K562 (cell line): ENCODE results near the gene CRYBG3. TPM values are rescaled to one million over a fixed set of nuclear protein-coding genes. Genes with fewer than 3 reads are reported as not detected.

ENCODE experiments used
- ATAC-seq: fragments of 200-7000 bp; cut with Tn5 transposase; 3 replicates; pipeline ENCODE4 v1.9.1; 2020; ENCODE audit warnings: moderate library complexity
- BruUV-seq: library from RNA; stranded (reverse); fragments of 400-500 nt; replicated peaks from 2 replicates; lab custom pipeline; 2021; lab: Mats Ljungman, UMichigan
- CTCF ChIA-PET: fragments of 300-600 bp; formaldehyde crosslinking; extraction: SDS; loops from one replicate; lab custom pipeline; 2021; ENCODE audit warnings: low intra/inter-chr PET ratio; lab: Yijun Ruan, JAX
- POLR2A ChIA-PET: fragments of 300-600, 350-650 bp; sonication (Branson Sonifier 250); formaldehyde crosslinking; extraction: SDS; loops from one replicate; lab custom pipeline; 2021; ENCODE audit warnings: antibody characterized with exemption, inconsistent platforms; lab: Yijun Ruan, JAX
- DNase-seq, 4 experiments: peaks; one replicate each; pipeline versions ENCODE4 v3.0.0 to v3.0.0-alpha.2; 2011 to 2018; ENCODE audit warnings: low spot score in 3 of 4, mixed read lengths in 3 of 4; ENCODE audit errors: extremely low read depth in 1 of 4
- FAIRE-seq: peaks from 2 replicates; lab custom pipeline; 2011; peaks lifted over from hg19 to GRCh38; lab: Jason Lieb, UNC
- H2AFZ ChIP-seq: 2 replicates; pipeline ENCODE4 v1.6.0; 2011; ENCODE audit warnings: low read depth, low read length, control low read depth, inconsistent platforms
- H3K27ac ChIP-seq: fragments of 200-600 bp; 3 replicates; pipeline ENCODE4 v1.8.0; 2011; ENCODE audit warnings: low read depth, mild to moderate bottlenecking, control low read depth, inconsistent platforms, low read length, moderate library complexity, mixed read lengths; ENCODE audit errors: extremely low read depth
- H3K27me3 ChIP-seq, 2 experiments: fragments of 300-600 bp in 1 of 2; 2 replicates in 1 of 2; 3 replicates in 1 of 2; pipeline versions ENCODE4 v1.6.0 to v1.8.0; 2011; ENCODE audit warnings: inconsistent platforms in 2 of 2, low read length in 2 of 2, mild to moderate bottlenecking in 1 of 2, mixed read lengths in 1 of 2, moderate library complexity in 1 of 2; ENCODE audit not compliant: control insufficient read depth in 2 of 2, insufficient read depth in 2 of 2
- H3K36me3 ChIP-seq: fragments of 300-600 bp; 3 replicates; pipeline ENCODE4 v1.8.0; 2011; ENCODE audit warnings: mild to moderate bottlenecking, low read length, inconsistent platforms; ENCODE audit not compliant: control insufficient read depth, insufficient read depth
- H3K4me1 ChIP-seq, 2 experiments: fragments of 200-600 bp in 1 of 2; replicated peaks in 1 of 2; 2 replicates in 1 of 2; 3 replicates in 1 of 2; pipeline versions ENCODE4 v1.5.1 to v1.8.0; 2011; ENCODE audit warnings: inconsistent platforms in 2 of 2, low read length in 2 of 2, mild to moderate bottlenecking in 1 of 2, mixed read lengths in 1 of 2, moderate library complexity in 1 of 2; ENCODE audit not compliant: control insufficient read depth in 2 of 2, insufficient read depth in 2 of 2
- H3K4me2 ChIP-seq: 2 replicates; pipeline ENCODE4 v1.6.1; 2011; ENCODE audit warnings: low read length, control low read depth, inconsistent platforms, mixed read lengths; ENCODE audit not compliant: insufficient read depth
- H3K4me3 ChIP-seq: fragments of 200-600 bp; sonication (generic), shearing (Covaris generic); 2 replicates; pipeline ENCODE4 v1.5.1; 2016; ENCODE audit warnings: control low read depth, inconsistent platforms
- H3K79me2 ChIP-seq: fragments of 200-600 bp; 3 replicates; pipeline ENCODE4 v1.8.0; 2011; ENCODE audit warnings: low read length, inconsistent platforms; ENCODE audit not compliant: control insufficient read depth, insufficient read depth
- H3K9ac ChIP-seq, 2 experiments: 2 replicates each; pipeline versions ENCODE4 v1.6.0 to v1.6.1; 2011; ENCODE audit warnings: low read depth in 2 of 2, low read length in 2 of 2, control low read depth in 1 of 2, inconsistent platforms in 1 of 2, mild to moderate bottlenecking in 1 of 2, mixed read lengths in 1 of 2; ENCODE audit not compliant: insufficient read depth in 1 of 2
- H3K9me1 ChIP-seq: one replicate; pipeline ENCODE4 v1.6.0; 2011; ENCODE audit warnings: inconsistent platforms, mild to moderate bottlenecking, low read length, moderate library complexity; ENCODE audit not compliant: control insufficient read depth, insufficient read depth
- H3K9me3 ChIP-seq: replicated peaks from 2 replicates; pipeline ENCODE4 v1.5.1; 2011; ENCODE audit warnings: low read depth, low read length, inconsistent platforms; ENCODE audit not compliant: control insufficient read depth, insufficient read depth
- H4K20me1 ChIP-seq: replicated peaks from 2 replicates; pipeline ENCODE4 v1.6.1; 2011; ENCODE audit warnings: low read length, inconsistent platforms, mixed read lengths; ENCODE audit not compliant: control insufficient read depth, insufficient read depth
- CHD1 ChIP-seq: fragments of 200-600 bp; sonication (generic); IDR thresholded peaks from one replicate; pipeline ENCODE4 v1.6.1; 2012; ENCODE audit warnings: mild to moderate bottlenecking, moderate library complexity, low read length, inconsistent platforms
- FOS ChIP-seq: IDR thresholded peaks from 3 replicates; pipeline ENCODE4 v1.6.1; 2011; ENCODE audit not compliant: insufficient read length; ENCODE audit errors: extremely low read depth
- GABPB1 ChIP-seq: sonication (generic); formaldehyde crosslinking; IDR thresholded peaks from 2 replicates; pipeline ENCODE4 v1.8.0; 2022; ENCODE audit warnings: mild to moderate bottlenecking, missing genetic modification reagents
- HMGN3 ChIP-seq: IDR thresholded peaks from 2 replicates; pipeline ENCODE4 v1.6.1; 2011; ENCODE audit warnings: borderline replicate concordance, low read depth, mild to moderate bottlenecking, mixed read lengths, low read length; ENCODE audit not compliant: insufficient read length; ENCODE audit errors: extremely low read depth
- IFI16 ChIP-seq: fragments of 250-450 bp; sonication (Bioruptor Pico); IDR thresholded peaks from 2 replicates; pipeline ENCODE4 v2.1.2; 2022; ENCODE audit warnings: mild to moderate bottlenecking, inconsistent platforms
- KHSRP ChIP-seq: fragments of 450-650 bp; IDR thresholded peaks from 2 replicates; pipeline ENCODE4 v1.6.1; 2017
- MTF1 ChIP-seq: fragments of 250-450 bp; sonication (Bioruptor Pico); IDR thresholded peaks from 2 replicates; pipeline ENCODE4 v1.9.0; 2021; ENCODE audit warnings: moderate library complexity, mild to moderate bottlenecking, inconsistent platforms, borderline replicate concordance
- MYC ChIP-seq, 2 experiments: fragments of 250-450 bp in 1 of 2; sonication (Bioruptor Pico) in 1 of 2; IDR thresholded peaks; 2 replicates each; pipeline versions ENCODE4 v1.5.1 to v1.6.1; 2012 to 2021; ENCODE audit warnings: low read depth in 2 of 2, borderline replicate concordance in 1 of 2, improper control_type of control experiment in 1 of 2, low read length in 1 of 2, mild to moderate bottlenecking in 1 of 2, moderate library complexity in 1 of 2
- SRSF3 ChIP-seq: fragments of 200-400 bp; formaldehyde crosslinking; IDR thresholded peaks from 2 replicates; pipeline ENCODE4 v1.6.1; 2016; ENCODE audit warnings: mild to moderate bottlenecking, low read length, moderate library complexity; ENCODE audit not compliant: insufficient read depth
- TCF7 ChIP-seq: sonication (generic); IDR thresholded peaks from 2 replicates; pipeline ENCODE4 v1.6.1; 2016; ENCODE audit warnings: antibody characterized with exemption, borderline replicate concordance
- TEAD4 ChIP-seq, 2 experiments: sonication (generic) in 1 of 2; formaldehyde crosslinking in 1 of 2; IDR thresholded peaks; 2 replicates each; pipeline versions ENCODE4 v1.6.1 to v1.8.0; 2012 to 2022; ENCODE audit warnings: borderline replicate concordance in 1 of 2, inconsistent platforms in 1 of 2, low read length in 1 of 2, mild to moderate bottlenecking in 1 of 2, missing genetic modification reagents in 1 of 2
- ZKSCAN1 ChIP-seq: fragments of 150-350 bp; IDR thresholded peaks from 2 replicates; pipeline ENCODE4 v1.6.1; 2016; ENCODE audit warnings: low read depth, low read length
- ZNF431 ChIP-seq: sonication (generic); formaldehyde crosslinking; IDR thresholded peaks from 2 replicates; pipeline ENCODE4 v1.8.0; 2022; ENCODE audit warnings: mild to moderate bottlenecking, missing genetic modification reagents
- in situ Hi-C: fragments of 300-500 bp; cut with MboI; formaldehyde crosslinking; loops from 4 replicates; pipeline ENCODE4 v1.15.0; 2018; ENCODE audit warnings: inconsistent platforms, mixed read lengths
- intact Hi-C: fragments of 100-400 bp; cut with micrococcal nuclease; formaldehyde crosslinking; loops from 2 replicates; pipeline ENCODE4 v1.14.2; 2022
- polyA plus RNA-seq, 8 experiments: library from polyadenylated mRNA; depleted of rRNA in 4 of 8; stranded (reverse) in 5 of 8; unstranded in 3 of 8; fragments of >200 nt; fragmentation: Nextera tagmentation in 2 of 8; fragmentation: Illumina TruSeq in 1 of 8; extraction: Ambion mirVana in 2 of 8; extraction: Trizol in 1 of 8; gene quantifications; 2 replicates each; pipeline versions ENCODE4 v1.2.1 to v1.2.3, GENCODE V29; 2011 to 2014; ENCODE audit warnings: inconsistent platforms in 1 of 8, missing spikeins in 1 of 8
- total RNA-seq, 7 experiments: library from RNA; depleted of rRNA in 6 of 7; stranded (reverse); fragments of >200 nt in 6 of 7; fragmentation: Illumina TruSeq in 2 of 7; extraction: Trizol in 2 of 7; gene quantifications; 2 replicates each; pipeline versions ENCODE4 v1.2.1 to v1.2.3, GENCODE V29; 2011 to 2021; ENCODE audit warnings: low replicate concordance in 1 of 7
- TF ChIP-seq, protein P1 (sequence below): fragments of 250-450 bp; sonication (Bioruptor Pico); IDR thresholded peaks from 2 replicates; pipeline ENCODE4 v1.4.0; 2020; ENCODE audit warnings: borderline replicate concordance
- TF ChIP-seq, protein P2 (sequence below): fragments of 450-650 bp; IDR thresholded peaks from 2 replicates; pipeline ENCODE4 v1.6.1; 2018; ENCODE audit warnings: mild to moderate bottlenecking, low read depth; ENCODE audit not compliant: partially characterized antibody
- TF ChIP-seq, protein P3 (sequence below): sonication (generic); formaldehyde crosslinking; IDR thresholded peaks from 2 replicates; pipeline ENCODE4 v1.8.0; 2022; ENCODE audit warnings: mild to moderate bottlenecking, missing genetic modification reagents

CRYBG3 gene
- total and polyA plus RNA-seq, 9 of the 15 experiments (the other 6 are each of a cell fraction or from before 2014, with no cell fraction given) = 0.08 to 0.72 (median 0.18) TPM

DNA sequence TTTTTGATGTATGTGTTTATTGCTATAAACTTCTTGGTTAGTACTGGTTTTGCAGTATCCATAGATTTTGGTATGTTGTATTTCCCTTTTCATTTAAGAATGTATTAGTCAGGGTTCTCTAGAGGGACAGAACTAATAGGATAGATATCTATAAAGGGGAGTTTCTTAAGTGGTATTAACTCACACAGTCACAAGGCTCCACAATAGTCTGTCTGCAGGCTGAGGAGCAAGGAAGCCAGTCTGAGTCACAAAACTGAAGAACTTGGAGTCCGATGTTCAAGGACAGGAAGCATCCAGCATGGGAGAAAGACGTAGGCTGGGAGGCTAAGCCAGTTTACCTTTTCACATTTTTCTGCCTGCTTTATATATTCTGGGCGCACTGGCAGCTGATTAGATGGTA, 48.9 kb upstream of the CRYBG3 start (continued):
- TF ChIP-seq, protein P1, sequence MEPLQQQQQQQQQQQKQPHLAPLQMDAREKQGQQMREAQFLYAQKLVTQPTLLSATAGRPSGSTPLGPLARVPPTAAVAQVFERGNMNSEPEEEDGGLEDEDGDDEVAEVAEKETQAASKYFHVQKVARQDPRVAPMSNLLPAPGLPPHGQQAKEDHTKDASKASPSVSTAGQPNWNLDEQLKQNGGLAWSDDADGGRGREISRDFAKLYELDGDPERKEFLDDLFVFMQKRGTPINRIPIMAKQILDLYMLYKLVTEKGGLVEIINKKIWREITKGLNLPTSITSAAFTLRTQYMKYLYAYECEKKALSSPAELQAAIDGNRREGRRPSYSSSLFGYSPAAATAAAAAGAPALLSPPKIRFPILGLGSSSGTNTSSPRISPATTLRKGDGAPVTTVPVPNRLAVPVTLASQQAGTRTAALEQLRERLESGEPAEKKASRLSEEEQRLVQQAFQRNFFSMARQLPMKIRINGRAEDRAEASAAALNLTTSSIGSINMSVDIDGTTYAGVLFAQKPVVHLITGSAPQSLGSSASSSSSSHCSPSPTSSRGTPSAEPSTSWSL (CRISPR knock-in tag) = no peak
- TF ChIP-seq MTF1 (CRISPR knock-in tag) (no peak), MYC (IDR thresholded peaks at IDR 0.05; ENCODE audit: low read depth, low read length) (no peak), MYC (CRISPR knock-in tag; IDR thresholded peaks at IDR 0.05; ENCODE audit: borderline replicate concordance, low read depth) (no peak)
- TF ChIP-seq, all 486 proteins: peak for 0

DNA sequence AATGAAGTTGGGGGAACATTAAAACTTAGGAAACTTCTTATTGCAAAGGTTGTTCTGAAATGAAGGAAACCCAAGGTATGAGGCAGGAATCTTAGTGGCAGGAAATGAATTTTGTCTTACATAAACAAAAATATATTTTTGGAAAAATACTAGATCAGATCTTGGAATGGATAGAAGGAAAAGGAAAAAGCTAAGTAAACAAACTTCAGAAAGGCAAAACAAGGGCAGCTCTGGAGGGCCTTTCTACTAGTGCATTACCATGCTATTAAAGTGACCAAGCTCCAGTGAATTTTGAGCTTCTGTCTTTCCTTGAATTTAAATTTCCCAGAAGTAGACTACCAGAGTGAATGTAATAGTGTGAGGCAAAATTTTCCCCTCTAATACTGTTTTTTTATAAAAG, 43.7 kb upstream of the CRYBG3 start:
- Histone ChIP-seq H3K27me3 (no peaks in the 10 kb centered on the region), H3K79me2 (no peaks in the 10 kb centered on the region), H4K20me1 (no peaks in the 10 kb centered on the region), H3K9me3 (no peaks in the 10 kb centered on the region), H3K4me2 (no peak overlapping the region), H3K9me1 (no peaks in the 10 kb centered on the region), H3K9ac (no peak overlapping the region), H3K36me3 (no peaks in the 10 kb centered on the region), H2AFZ (no peak overlapping the region), H3K4me1 (no peaks in the 10 kb centered on the region), H3K4me3 (no peak overlapping the region), H3K27ac (no peak overlapping the region)
- CTCF ChIA-PET = no interaction called here
- no TSS peak for BruUV-seq
- intact Hi-C loops = no loop called here
- in situ Hi-C loops = loop anchor here (25.0 kb wide), 1 partner anchor 534 kb away; no protein-coding TSS in a partner anchor
- ATAC-seq (no peak), DNase-seq (no peak), FAIRE-seq (no peak)
- POLR2A ChIA-PET = no interaction called here
- TF ChIP-seq ZKSCAN1 (no peak), GABPB1 (CRISPR knock-in tag) (no peak), CHD1 (no peak), ZNF431 (CRISPR knock-in tag) (no peak), TEAD4 (IDR thresholded peaks at IDR 0.05; ENCODE audit: low read length) (no peak), TEAD4 (CRISPR knock-in tag; IDR thresholded peaks at IDR 0.05; ENCODE audit: borderline replicate concordance) (no peak), IFI16 (no peak), FOS (no peak), SRSF3 (no peak), KHSRP (no peak), HMGN3 (no peak), TCF7 (no peak)
- TF ChIP-seq, protein P2, sequence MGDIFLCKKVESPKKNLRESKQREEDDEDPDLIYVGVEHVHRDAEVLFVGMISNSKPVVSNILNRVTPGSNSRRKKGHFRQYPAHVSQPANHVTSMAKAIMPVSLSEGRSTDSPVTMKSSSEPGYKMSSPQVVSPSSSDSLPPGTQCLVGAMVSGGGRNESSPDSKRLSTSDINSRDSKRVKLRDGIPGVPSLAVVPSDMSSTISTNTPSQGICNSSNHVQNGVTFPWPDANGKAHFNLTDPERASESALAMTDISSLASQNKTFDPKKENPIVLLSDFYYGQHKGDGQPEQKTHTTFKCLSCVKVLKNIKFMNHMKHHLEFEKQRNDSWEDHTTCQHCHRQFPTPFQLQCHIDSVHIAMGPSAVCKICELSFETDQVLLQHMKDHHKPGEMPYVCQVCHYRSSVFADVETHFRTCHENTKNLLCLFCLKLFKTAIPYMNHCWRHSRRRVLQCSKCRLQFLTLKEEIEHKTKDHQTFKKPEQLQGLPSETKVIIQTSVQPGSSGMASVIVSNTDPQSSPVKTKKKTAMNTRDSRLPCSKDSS = no peak
- TF ChIP-seq, protein P3, sequence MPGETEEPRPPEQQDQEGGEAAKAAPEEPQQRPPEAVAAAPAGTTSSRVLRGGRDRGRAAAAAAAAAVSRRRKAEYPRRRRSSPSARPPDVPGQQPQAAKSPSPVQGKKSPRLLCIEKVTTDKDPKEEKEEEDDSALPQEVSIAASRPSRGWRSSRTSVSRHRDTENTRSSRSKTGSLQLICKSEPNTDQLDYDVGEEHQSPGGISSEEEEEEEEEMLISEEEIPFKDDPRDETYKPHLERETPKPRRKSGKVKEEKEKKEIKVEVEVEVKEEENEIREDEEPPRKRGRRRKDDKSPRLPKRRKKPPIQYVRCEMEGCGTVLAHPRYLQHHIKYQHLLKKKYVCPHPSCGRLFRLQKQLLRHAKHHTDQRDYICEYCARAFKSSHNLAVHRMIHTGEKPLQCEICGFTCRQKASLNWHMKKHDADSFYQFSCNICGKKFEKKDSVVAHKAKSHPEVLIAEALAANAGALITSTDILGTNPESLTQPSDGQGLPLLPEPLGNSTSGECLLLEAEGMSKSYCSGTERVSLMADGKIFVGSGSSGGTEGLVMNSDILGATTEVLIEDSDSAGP = no peak
